Smooth muscle cell of trachea (primary cell): ENCODE data around the gene CTAG1A. TPM values are rescaled to one million over a fixed set of nuclear protein-coding genes. Genes with fewer than 3 reads are reported as not detected.

Source experiments
- total RNA-seq: library from RNA; depleted of rRNA; stranded (reverse); fragments of >200 nt; gene quantifications from 2 replicates; pipeline ENCODE4 v1.2.1, GENCODE V29; 2014

Gene CTAG1A
- total RNA-seq: not detected in 2 replicates

DNA sequence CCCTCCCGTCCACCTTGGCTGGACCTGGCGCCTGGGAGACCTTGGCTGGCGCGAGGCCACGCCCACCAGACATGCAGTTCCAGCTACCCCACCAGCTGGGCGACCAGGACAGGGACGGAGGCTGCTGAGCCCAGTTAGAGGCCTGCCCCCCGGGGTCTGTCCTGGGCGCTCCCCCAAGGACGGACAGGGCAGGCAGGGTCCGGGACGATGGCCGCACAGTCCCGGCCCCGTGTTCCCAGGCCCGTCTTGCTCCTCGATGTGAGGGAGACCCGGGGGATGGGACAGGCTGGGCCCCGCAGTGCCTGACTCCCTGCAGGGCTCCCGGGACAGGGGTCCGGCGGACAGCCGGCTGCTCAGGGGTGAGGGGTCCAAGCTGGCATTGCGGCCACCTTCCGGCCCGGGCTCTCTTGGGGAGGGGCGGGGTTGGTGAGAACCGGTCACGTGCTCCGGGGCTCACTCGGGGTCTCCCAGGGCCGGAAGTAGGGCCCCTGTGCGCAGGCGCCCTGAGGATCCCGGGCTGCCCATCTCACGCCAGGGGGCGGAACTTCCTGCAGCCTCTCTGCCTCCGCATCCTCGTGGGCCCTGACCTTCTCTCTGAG lies at the start of gene CTAG1A:
Gene CTAG1A (plus strand): TSS at position 549 of the 599 bp plus-strand sequence. CDS start 74 bp downstream, outside the sequence.

GRCh38 chrX:154546354-154547244 lies 38.3 kb upstream of the CTAG1A start, which contains the start of gene G6PD:
Gene G6PD (minus strand): TSS chrX:154546846. CDS start chrX:154546155, 691 bp downstream.

GRCh38 chrX:154547245-154548027 lies 37.5 kb upstream of the CTAG1A start, which contains the start of gene IKBKG:
Gene IKBKG (plus strand): TSS chrX:154547620. CDS start chrX:154552003, 4,383 bp downstream.

GRCh38 chrX:154619182-154619581 lies 34.2 kb downstream of the CTAG1A start, which contains the start of gene CTAG1B:
Gene CTAG1B (minus strand): TSS chrX:154619282. CDS start chrX:154619218, 64 bp downstream.

Other genes starting within 250 kb of the CTAG1A start
- gene FLNA, start 210.5 kb upstream of the CTAG1A start, total RNA-seq: 1,846 and 2,620 TPM in 2 replicates
- 25.6 and 29.4 TPM in 2 replicates for gene EMD, start 205.8 kb upstream of the CTAG1A start, total RNA-seq
- gene RPL10, start 186.8 kb upstream of the CTAG1A start, total RNA-seq: 1,913 and 5,394 TPM in 2 replicates
- 60.4 and 78.9 TPM in 2 replicates for gene DNASE1L1, start 175.9 kb upstream of the CTAG1A start, total RNA-seq
- 17.7 and 23.0 TPM in 2 replicates for gene TAFAZZIN, start 173.6 kb upstream of the CTAG1A start, total RNA-seq
- gene ATP6AP1, start 156.5 kb upstream of the CTAG1A start, total RNA-seq: 68.9 and 89.0 TPM in 2 replicates
- 63.3 and 141 TPM in 2 replicates for gene GDI1, start 148.0 kb upstream of the CTAG1A start, total RNA-seq
- 73.3 and 85.2 TPM in 2 replicates for gene FAM50A, start 141.0 kb upstream of the CTAG1A start, total RNA-seq
- 24.0 and 31.8 TPM in 2 replicates for gene PLXNA3, start 126.9 kb upstream of the CTAG1A start, total RNA-seq
- 22.3 and 23.5 TPM in 2 replicates for gene LAGE3, start 105.9 kb upstream of the CTAG1A start, total RNA-seq
- gene UBL4A, start 98.5 kb upstream of the CTAG1A start, total RNA-seq: 39.0 and 75.4 TPM in 2 replicates
- gene SLC10A3, start 94.5 kb upstream of the CTAG1A start, total RNA-seq: 21.1 and 33.6 TPM in 2 replicates
- gene FAM3A, start 68.9 kb upstream of the CTAG1A start, total RNA-seq: 38.3 and 43.5 TPM in 2 replicates
- gene G6PD, start 38.3 kb upstream of the CTAG1A start, total RNA-seq: 141 and 233 TPM in 2 replicates
- gene IKBKG, start 37.5 kb upstream of the CTAG1A start, total RNA-seq: 26.5 and 28.6 TPM in 2 replicates
- not detected in 2 replicates for gene CTAG1B, start 34.1 kb downstream of the CTAG1A start, total RNA-seq
- gene CTAG2, start 68.4 kb downstream of the CTAG1A start, total RNA-seq: not detected in 2 replicates
- gene GAB3, start 165.9 kb downstream of the CTAG1A start, total RNA-seq: 6.5 and 7.3 TPM in 2 replicates
- gene DKC1, start 177.7 kb downstream of the CTAG1A start, total RNA-seq: 26.3 and 29.8 TPM in 2 replicates
- 38.7 and 49.1 TPM in 2 replicates for gene MPP1, start 220.4 kb downstream of the CTAG1A start, total RNA-seq
- not detected in 2 replicates for gene SMIM9, start 249.5 kb downstream of the CTAG1A start, total RNA-seq